Smooth muscle cell (in vitro differentiated cells): ENCODE measurements around the gene BCL2L1. TPM values are rescaled to one million over a fixed set of nuclear protein-coding genes. Genes with fewer than 3 reads are reported as not detected.
"Not testable (repeated sequence)": the region's sequence is repeated elsewhere in the genome, so short reads cannot be mapped to it uniquely, and the experiment has no call there.

Experiments
- DNase-seq: peaks from one replicate; lab custom pipeline; 2025; ENCODE audit not compliant: unreplicated experiment; lab: John Stamatoyannopoulos, UW
- H2AFZ ChIP-seq: fragments of 200-600 bp; sonication (generic); 2 replicates; pipeline ENCODE4 v1.6.0; 2016; ENCODE audit warnings: antibody characterized with exemption, low read depth, mild to moderate bottlenecking
- H3F3A ChIP-seq: fragments of 200-600 bp; sonication (generic); 2 replicates; pipeline ENCODE4 v1.6.0; 2017; ENCODE audit warnings: antibody characterized with exemption, low read depth
- H3K27ac ChIP-seq: fragments of 200-600 bp; sonication (generic); 2 replicates; pipeline ENCODE4 v1.5.1; 2016; ENCODE audit warnings: low read depth, mild to moderate bottlenecking
- H3K27me3 ChIP-seq: fragments of 200-600 bp; sonication (generic); 2 replicates; pipeline ENCODE4 v1.6.1; 2016; ENCODE audit warnings: low read depth, mild to moderate bottlenecking
- H3K36me3 ChIP-seq: fragments of 200-600 bp; sonication (generic); 2 replicates; pipeline ENCODE4 v1.5.1; 2016; ENCODE audit warnings: low read depth
- H3K4me1 ChIP-seq: fragments of 200-600 bp; sonication (generic); 2 replicates; pipeline ENCODE4 v1.5.1; 2016; ENCODE audit warnings: low read depth
- H3K4me2 ChIP-seq: fragments of 200-600 bp; sonication (generic); 2 replicates; pipeline ENCODE4 v1.6.0; 2016; ENCODE audit warnings: mild to moderate bottlenecking
- H3K4me3 ChIP-seq: fragments of 200-600 bp; sonication (generic); 2 replicates; pipeline ENCODE4 v1.5.1; 2016; ENCODE audit warnings: mild to moderate bottlenecking
- H3K79me2 ChIP-seq: fragments of 200-600 bp; sonication (generic); 2 replicates; pipeline ENCODE4 v1.6.0; 2016; ENCODE audit warnings: low read depth, mild to moderate bottlenecking
- H3K9ac ChIP-seq: fragments of 200-600 bp; sonication (generic); 2 replicates; pipeline ENCODE4 v1.6.0; 2016; ENCODE audit warnings: low read depth
- H3K9me3 ChIP-seq: fragments of 200-600 bp; sonication (generic); replicated peaks from 2 replicates; pipeline ENCODE4 v1.5.1; 2016; ENCODE audit warnings: low read depth
- H4K20me1 ChIP-seq: fragments of 200-600 bp; sonication (generic); 2 replicates; pipeline ENCODE4 v1.6.0; 2016; ENCODE audit warnings: low read depth
- CTCF ChIP-seq: fragments of 200-600 bp; sonication (generic); IDR thresholded peaks from 2 replicates; pipeline ENCODE4 v1.5.1; 2017; ENCODE audit warnings: borderline replicate concordance, mild to moderate bottlenecking, antibody characterized with exemption; ENCODE audit not compliant: insufficient read depth, poor library complexity, severe bottlenecking
- WGBS: methylation state at CpG from one replicate; pipeline ENCODE4 v1.1.7; 2016; ENCODE audit warnings: low lambda C conversion rate; 5-methylcytosine and 5-hydroxymethylcytosine counted together
- polyA plus RNA-seq: library from polyadenylated mRNA; unstranded; fragments of >200 nt; fragmentation: Nextera tagmentation; extraction: Ambion mirVana; gene quantifications from 2 replicates; pipeline ENCODE4 v1.2.1, GENCODE V29; 2016
- total RNA-seq: library from RNA; depleted of rRNA; stranded (reverse); fragments of >200 nt; gene quantifications from 2 replicates; pipeline ENCODE4 v1.2.3, GENCODE V29; 2014

Gene BCL2L1
- total and polyA plus RNA-seq, 2 experiments from 2014 or later: 24.8 to 47.0 TPM

- Histone ChIP-seq H3K4me3 (no peak overlapping the region), H3K4me1 (peaks cover 11% of the 10 kb centered on the region), H4K20me1 (peaks cover 79% of the 10 kb centered on the region), H3K79me2 (peaks cover 9% of the 10 kb centered on the region), H3F3A (peaks cover 16% of the 10 kb centered on the region), H2AFZ (no peak overlapping the region), H3K27ac (no peak overlapping the region), H3K27me3 (no peaks in the 10 kb centered on the region), H3K4me2 (no peak overlapping the region), H3K9ac (no peak overlapping the region), H3K36me3 (no peaks in the 10 kb centered on the region), H3K9me3 (no peaks in the 10 kb centered on the region)
- 95% methylated on average over 2 of the region's 2 CpGs for WGBS
- DNase-seq: no peak
- TF ChIP-seq CTCF: no peak
Measured at GRCh38 chr20:31671324-31671723, 51.3 kb downstream of the BCL2L1 start.

GRCh38 chr20:31670371-31671228 lies 52.1 kb downstream of the BCL2L1 start:
- Histone ChIP-seq H3K9me3 (no peaks in the 10 kb centered on the region), H3K4me3 (no peak overlapping the region), H3K27ac (no peak overlapping the region), H3F3A (peaks cover 16% of the 10 kb centered on the region), H2AFZ (no peak overlapping the region), H3K4me1 (peaks cover 6% of the 10 kb centered on the region), H4K20me1 (peaks cover 75% of the 10 kb centered on the region), H3K27me3 (no peaks in the 10 kb centered on the region), H3K9ac (no peak overlapping the region), H3K36me3 (no peaks in the 10 kb centered on the region), H3K4me2 (peak overlapping the region; percentile 10), H3K79me2 (peaks cover 7% of the 10 kb centered on the region)
- peak; percentile 8 for DNase-seq
- TF ChIP-seq CTCF: no peak
- WGBS: 56% methylated on average over 10 of the region's 10 CpGs

- Histone ChIP-seq H3K4me3 (no peak overlapping the region), H3K4me1 (no peaks in the 10 kb centered on the region), H4K20me1 (peaks cover 68% of the 10 kb centered on the region), H3K27ac (no peak overlapping the region), H3F3A (peaks cover 16% of the 10 kb centered on the region), H3K9me3 (no peaks in the 10 kb centered on the region), H2AFZ (no peak overlapping the region), H3K4me2 (peak overlapping the region; percentile 10), H3K36me3 (no peaks in the 10 kb centered on the region), H3K27me3 (no peaks in the 10 kb centered on the region), H3K9ac (no peak overlapping the region), H3K79me2 (peaks cover 7% of the 10 kb centered on the region)
- no peak for TF ChIP-seq CTCF
- WGBS: 80% methylated on average over 3 of the region's 3 CpGs
- DNase-seq: no peak
Measured at GRCh38 chr20:31669876-31670275, 52.8 kb downstream of the BCL2L1 start.

GRCh38 chr20:31668944-31669343 lies 53.7 kb downstream of the BCL2L1 start:
- H3K9me3 ChIP-seq, DNase-seq, H3K4me3 ChIP-seq, H3K36me3 ChIP-seq, H3K9ac ChIP-seq, H3K4me1 ChIP-seq, H2AFZ ChIP-seq, H3K4me2 ChIP-seq, H3K27me3 ChIP-seq, H3K27ac ChIP-seq, H3K79me2 ChIP-seq: not testable (repeated sequence)
- peaks cover 59% of the 10 kb centered on the region for H4K20me1 ChIP-seq
- 96% methylated on average over 2 of the region's 2 CpGs for WGBS
- peaks cover 16% of the 10 kb centered on the region for H3F3A ChIP-seq
